Middle frontal gyrus (tissue), 1 donor: ENCODE data around the gene NOTCH4.
"Not testable (repeated sequence)": the region's sequence is repeated elsewhere in the genome, so short reads cannot be mapped to it uniquely, and the experiment has no call there.

Experiments
- DNase-seq: peaks from one replicate; pipeline ENCODE4 v3.0.0-alpha.2; 2015; ENCODE audit warnings: low spot score; ENCODE audit errors: extremely low spot score

The NOTCH4 gene

DNA sequence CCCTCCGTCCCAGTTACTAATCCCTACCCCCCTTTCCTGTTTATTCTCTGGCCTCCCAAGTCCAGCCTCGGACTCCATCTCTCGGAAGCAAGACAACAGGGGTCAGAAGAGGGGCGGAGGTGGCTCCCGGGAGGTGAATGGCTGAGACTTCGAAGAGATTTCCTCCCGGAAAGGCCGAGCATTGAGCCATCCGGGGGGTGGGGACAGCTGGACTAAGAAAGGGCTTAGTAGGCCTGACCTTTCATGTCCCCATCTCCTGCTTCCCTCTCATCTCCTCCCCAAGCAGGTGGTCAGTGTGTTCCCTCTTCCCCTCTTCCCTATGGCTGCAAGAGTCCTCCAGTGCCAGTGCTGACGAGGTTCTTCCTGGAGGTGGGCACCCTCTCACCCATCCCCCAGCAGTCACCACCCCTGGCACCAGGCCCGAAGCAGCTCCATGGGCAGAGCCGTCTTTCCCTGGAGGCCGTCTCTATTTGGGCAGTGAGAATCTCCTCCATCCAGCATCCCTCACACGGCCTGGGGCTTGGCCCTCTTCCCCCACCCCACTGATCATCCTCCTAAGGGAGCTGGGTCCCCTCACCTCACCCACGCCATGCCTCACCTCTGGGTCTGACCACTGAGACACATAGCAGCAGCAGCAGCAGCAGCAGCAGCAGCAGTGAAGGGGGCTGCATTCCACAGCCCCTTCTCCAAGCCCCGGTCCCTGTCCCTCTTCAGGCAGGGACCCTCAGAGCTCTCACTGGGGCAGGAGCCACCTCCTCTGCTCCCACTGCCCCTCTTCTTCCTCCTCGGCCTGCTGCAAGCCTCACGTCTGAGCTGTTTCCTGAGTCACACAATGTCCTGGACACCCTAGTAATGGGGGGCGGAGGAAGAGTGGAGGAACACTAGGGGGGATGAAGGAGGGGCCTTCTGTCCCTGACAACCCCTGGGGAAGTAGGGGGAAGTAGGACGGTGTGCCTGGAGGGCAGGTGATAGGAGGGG, at the start of gene NOTCH4:
TSS of gene NOTCH4 (minus strand) at position 810 of the 978 bp plus-strand sequence. CDS start at position 671, 139 bp downstream.
- no peak for DNase-seq

- no peak for DNase-seq
Observed at GRCh38 chr6:32271429-32271828, 47.6 kb upstream of the NOTCH4 start.

GRCh38 chr6:32268459-32268858, 44.6 kb upstream of the NOTCH4 start:
- DNase-seq: not testable (repeated sequence)

GRCh38 chr6:32267035-32267434, 43.2 kb upstream of the NOTCH4 start:
- no peak for DNase-seq

- DNase-seq: not testable (repeated sequence)
Observed at GRCh38 chr6:32257262-32257661, 33.4 kb upstream of the NOTCH4 start.

DNA sequence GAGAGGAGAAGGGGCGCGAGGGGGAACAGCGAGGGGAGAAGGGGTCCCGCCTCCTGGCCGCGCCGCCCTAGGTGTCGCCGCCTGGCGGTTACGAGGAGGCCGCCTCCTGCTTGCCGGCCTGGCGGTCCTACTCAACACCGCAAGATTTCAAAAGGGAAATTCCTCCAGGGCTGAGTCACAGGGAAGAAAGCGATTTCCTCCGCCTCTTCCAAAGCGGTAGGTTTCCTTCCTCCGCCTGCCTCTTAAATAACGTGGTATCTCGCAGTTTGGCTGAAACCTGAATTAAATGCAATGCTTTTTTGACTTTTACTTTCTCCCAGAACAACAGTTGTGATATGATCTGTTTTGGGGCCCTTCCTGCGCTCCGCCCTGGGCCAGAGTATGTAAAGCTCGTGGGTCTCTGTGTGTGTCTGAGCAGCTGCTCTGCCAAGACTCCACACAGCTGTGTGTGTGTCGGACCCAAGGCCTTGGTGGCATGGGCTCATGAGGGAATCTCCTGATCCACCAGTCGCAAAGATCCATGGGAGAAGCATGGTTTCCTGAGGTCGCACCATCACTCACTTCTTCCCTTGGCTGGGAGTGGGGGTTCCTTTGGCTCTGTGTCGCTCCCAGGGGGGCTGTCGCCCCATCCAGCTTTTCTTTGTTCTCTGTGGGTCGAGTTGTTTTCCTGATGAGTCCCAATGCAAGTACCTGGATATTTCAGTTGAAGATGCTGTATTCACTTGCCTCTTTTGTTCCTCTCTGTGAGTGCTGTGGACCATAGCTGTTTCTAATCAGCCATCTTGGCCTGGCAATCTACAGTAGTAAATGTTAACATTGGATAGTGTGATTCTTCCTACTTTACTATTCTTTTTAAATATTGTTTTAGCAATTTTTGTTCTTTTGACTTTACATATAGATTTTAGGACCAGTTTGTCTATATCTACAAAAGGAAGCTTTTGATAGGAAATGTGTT, 31.6 kb upstream of the NOTCH4 start:
- no peak for DNase-seq

DNA sequence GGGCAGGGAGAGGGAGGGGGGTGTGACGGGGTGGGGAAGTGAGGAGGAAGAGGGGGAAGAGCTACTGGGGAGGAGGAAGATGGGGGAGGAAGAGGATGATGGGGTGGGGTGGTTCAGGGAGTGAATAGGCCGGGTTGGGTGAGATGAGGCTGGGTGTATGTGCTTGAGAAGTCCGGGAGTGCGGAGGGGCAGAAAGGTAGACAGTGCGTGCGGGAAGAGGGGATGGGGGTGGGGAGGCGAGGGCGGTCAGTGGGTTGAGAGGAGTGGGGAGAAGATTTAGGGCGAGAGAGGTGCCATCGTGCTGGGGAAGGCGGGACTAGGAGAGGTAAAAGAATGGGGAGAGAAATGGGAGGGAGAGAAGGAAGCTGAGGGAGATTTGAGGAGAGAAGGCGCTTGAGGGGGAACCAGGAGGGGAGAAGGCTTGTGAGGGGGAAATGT, 30.9 kb upstream of the NOTCH4 start:
- DNase-seq: no peak

DNA sequence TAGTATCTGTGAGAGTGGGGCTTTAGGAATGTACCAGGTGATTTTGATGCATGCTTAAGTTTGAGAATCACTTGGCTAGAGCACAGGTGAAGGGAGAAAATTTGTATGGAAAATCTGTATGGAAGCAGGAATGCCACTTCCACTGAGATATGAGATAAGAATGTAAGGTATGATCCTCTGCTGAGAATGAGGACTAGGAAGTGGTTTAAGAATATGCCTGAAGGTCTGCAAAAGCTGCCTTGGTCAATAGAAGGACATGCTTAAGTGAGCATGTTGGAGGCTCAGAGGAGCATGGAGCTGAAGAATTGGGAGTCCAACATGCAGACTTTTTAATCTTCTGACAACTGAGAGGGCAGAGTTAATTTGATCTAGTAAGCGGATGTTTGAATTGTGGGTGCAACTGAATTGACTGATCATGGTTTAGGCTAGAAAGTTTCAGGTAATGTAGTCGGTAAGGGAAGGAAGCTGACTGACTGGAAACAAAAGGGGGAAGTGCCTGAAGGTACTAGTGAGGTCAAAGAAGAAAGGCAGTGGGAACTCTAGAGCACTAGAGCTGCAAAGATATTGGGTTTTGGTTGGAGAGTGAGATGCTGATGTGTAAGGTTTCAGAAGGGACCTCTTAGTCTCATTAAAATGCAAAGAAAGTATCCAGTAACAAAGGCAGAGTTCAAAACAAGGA, 28.6 kb upstream of the NOTCH4 start:
- no peak for DNase-seq

GRCh38 chr6:32249262-32249661, 25.4 kb upstream of the NOTCH4 start:
- DNase-seq: no peak

GRCh38 chr6:32247401-32247800, 23.5 kb upstream of the NOTCH4 start:
- DNase-seq: no peak

DNA sequence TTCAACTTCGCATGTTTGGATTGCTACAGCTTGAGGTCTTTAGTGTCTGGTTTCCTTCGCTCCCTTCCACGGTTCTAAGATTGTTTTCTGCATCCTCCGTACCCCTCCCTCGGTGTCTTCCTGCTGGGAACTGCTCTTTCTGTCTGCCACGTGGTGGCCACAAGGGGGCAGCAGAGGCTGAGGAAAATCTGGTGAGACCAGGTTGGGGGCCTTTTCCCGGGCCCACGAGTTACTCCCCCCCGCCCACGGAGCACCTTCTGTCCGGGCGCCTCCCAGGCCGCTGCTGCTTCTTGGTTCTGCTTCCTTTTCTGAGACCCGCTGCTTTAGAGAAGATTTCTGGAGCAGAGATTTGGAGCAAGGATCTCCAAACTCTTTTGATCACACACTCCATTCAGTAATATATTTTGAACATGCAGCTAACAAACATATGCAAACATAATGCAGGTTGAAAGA, 21.1 kb upstream of the NOTCH4 start:
- peak; percentile 29 for DNase-seq

- no peak for DNase-seq
Observed at GRCh38 chr6:32244270-32244669, 20.4 kb upstream of the NOTCH4 start.

DNA sequence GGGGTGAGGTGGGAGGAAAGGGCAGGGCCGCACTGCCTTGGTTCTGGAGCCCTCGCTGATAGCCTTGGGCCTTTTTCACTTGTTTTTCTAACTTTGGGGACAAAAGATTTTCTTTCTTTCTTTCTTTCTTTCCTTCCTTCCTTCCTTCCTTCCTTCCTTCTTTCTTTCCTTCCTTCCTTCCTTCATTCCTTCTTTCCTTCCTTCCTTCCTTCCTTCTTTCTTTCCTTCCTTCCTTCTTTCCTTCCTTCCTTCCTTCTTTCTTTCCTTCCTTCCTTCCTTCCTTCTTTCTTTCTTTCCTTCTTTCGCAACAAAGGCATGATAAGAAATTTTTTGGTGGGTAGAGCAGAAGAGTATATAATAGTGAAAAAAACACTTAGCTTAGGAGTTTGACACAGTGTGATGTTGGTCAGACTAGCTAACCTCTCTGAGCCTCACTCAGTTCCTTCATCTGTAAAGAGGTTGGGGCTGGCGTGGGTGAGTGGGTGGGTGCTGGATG, 18.5 kb upstream of the NOTCH4 start:
- not testable (repeated sequence) for DNase-seq

GRCh38 chr6:32240686-32241085, 16.8 kb upstream of the NOTCH4 start:
- DNase-seq: no peak

DNA sequence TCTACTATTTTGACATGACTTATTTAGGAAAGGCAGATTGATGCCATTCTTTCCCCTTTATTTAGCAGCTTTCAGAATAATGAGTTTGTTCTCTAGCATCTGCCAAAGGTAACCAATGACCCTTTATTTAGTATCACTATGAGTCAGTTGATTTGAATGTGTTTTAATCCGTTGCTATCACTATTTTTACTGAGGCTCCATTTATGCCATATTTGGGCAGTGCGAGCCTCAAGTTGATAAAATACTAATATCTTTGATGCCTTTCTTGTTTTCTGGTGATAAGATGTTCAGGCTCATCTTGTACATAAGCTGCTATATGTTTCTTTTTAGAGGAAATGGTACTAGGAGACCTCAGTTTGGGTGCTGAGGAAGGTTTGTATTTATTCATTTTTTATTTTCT, 15.6 kb upstream of the NOTCH4 start:
- DNase-seq: no peak

DNA sequence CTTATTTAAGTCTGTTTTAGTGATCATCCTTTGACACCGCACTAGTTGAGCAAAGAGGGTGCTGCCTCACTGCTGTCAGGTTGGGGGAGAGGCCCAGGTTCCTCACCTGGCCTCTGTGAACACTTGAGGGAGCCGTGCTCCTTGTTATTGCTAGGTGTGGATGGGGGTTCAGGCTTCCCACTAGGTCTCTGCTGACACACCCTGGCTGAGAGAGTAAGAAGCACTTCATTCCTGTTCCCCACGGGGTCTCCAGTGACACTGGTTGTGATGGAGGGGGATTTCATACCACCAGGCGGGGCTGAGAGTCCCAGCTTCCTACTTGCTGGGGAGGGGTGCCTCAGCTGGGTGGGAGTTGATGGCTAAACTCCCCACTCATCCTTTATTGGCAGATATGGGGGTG, 11.1 kb upstream of the NOTCH4 start:
- DNase-seq: no peak

DNA sequence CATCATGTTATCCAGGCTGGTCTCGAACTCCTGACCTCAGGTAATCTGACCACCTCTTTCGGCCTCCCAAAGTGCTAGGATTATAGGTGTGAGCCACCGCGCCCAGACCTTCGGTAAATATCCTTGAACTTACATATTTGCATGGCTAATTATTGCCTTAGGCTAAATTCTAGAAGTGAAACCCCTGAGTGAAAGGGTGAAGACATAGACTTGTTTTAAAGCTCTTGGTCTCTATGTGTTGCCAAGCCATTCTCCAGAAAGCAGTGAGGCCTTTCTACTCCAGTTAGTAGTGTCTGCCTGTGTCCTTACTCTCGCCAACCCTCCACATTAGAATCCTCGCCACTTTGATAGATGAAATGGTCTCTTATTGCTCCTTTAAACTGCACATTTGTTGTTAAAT, 2.6 kb upstream of the NOTCH4 start:
- no peak for DNase-seq

GRCh38 chr6:32224696-32225095, 829 bp upstream of the NOTCH4 start:
- DNase-seq: no peak

GRCh38 chr6:32222333-32223230, 1.3 kb downstream of the NOTCH4 start:
- DNase-seq: no peak

- no peak for DNase-seq
Observed at GRCh38 chr6:32220021-32220420, 3.8 kb downstream of the NOTCH4 start.
